Liver (tissue), 9 donors: ENCODE results near the gene OTUD5. TPM values are rescaled to one million over a fixed set of nuclear protein-coding genes. Genes with fewer than 3 reads are reported as not detected.
A peak's percentile ranks its signal among the peaks of the same experiment; 100 is the strongest.

ENCODE experiments used
- DNase-seq: peaks from one replicate; pipeline ENCODE4 v3.0.0-alpha.2; 2017; ENCODE audit warnings: low spot score
- H3K27ac ChIP-seq, 2 donors: one replicate each; pipeline ENCODE4 v1.7.0; 2013; ENCODE audit warnings: inconsistent platforms in 2 of 2, low read length in 2 of 2, control low read depth in 1 of 2, low read depth in 1 of 2, mild to moderate bottlenecking in 1 of 2
- H3K27me3 ChIP-seq, 4 donors: one replicate each; pipeline versions ENCODE4 v1.6.1 to v1.7.0; 2013; ENCODE audit warnings: low read length in 3 of 4, inconsistent platforms in 1 of 4, mild to moderate bottlenecking in 1 of 4, moderate library complexity in 1 of 4; ENCODE audit not compliant: control insufficient read depth in 4 of 4, insufficient read depth in 4 of 4
- H3K36me3 ChIP-seq, 4 donors: one replicate each; pipeline versions ENCODE4 v1.6.1 to v1.7.0; 2013; ENCODE audit warnings: low read length in 3 of 4, mild to moderate bottlenecking in 3 of 4, low read depth in 1 of 4, moderate library complexity in 1 of 4; ENCODE audit not compliant: control insufficient read depth in 4 of 4, insufficient read depth in 3 of 4
- H3K4me1 ChIP-seq, 4 donors: one replicate each; pipeline versions ENCODE4 v1.6.1 to v1.7.0; 2013; ENCODE audit warnings: low read length in 3 of 4, mild to moderate bottlenecking in 3 of 4, moderate library complexity in 1 of 4; ENCODE audit not compliant: control insufficient read depth in 4 of 4, insufficient read depth in 4 of 4
- H3K4me3 ChIP-seq, 3 donors: one replicate each; pipeline versions ENCODE4 v1.6.1 to v1.7.0; 2013; ENCODE audit warnings: low read length in 3 of 3, control low read depth in 1 of 3, low read depth in 1 of 3, mild to moderate bottlenecking in 1 of 3
- H3K9ac ChIP-seq, 2 donors: one replicate each; pipeline ENCODE4 v1.7.0; 2013; ENCODE audit warnings: low read length in 2 of 2, mild to moderate bottlenecking in 2 of 2, moderate library complexity in 2 of 2, control low read depth in 1 of 2, low read depth in 1 of 2
- H3K9me3 ChIP-seq, 4 donors: one replicate each; pipeline versions ENCODE4 v1.6.1 to v1.7.0; 2013; ENCODE audit warnings: low read length in 3 of 4; ENCODE audit not compliant: control insufficient read depth in 4 of 4
- ATF3 ChIP-seq: IDR thresholded peaks from 2 replicates; pipeline ENCODE4 v1.6.1; 2016; ENCODE audit warnings: antibody characterized with exemption
- EGR1 ChIP-seq, 2 donors: IDR thresholded peaks; 2 replicates each; pipeline ENCODE4 v1.6.1; 2016 to 2018; ENCODE audit warnings: antibody characterized with exemption in 2 of 2, low read depth in 2 of 2
- FOXA2 ChIP-seq: IDR thresholded peaks from 2 replicates; pipeline ENCODE4 v1.6.1; 2016; ENCODE audit warnings: antibody characterized with exemption
- HNF4A ChIP-seq, 2 donors: conservative IDR thresholded peaks; 2 replicates each; pipeline ENCODE4 v1.6.1; 2016; ENCODE audit warnings: antibody characterized with exemption in 2 of 2, mild to moderate bottlenecking in 2 of 2
- HNF4G ChIP-seq: IDR thresholded peaks from 2 replicates; pipeline ENCODE4 v1.6.1; 2016; ENCODE audit warnings: antibody characterized with exemption
- JUND ChIP-seq, 2 donors: IDR thresholded peaks; 2 replicates each; pipeline ENCODE4 v1.6.1; 2016; ENCODE audit warnings: antibody characterized with exemption in 2 of 2
- MAX ChIP-seq: IDR thresholded peaks from 2 replicates; pipeline ENCODE4 v1.6.1; 2016; ENCODE audit warnings: antibody characterized with exemption
- NR2F2 ChIP-seq: IDR thresholded peaks from 2 replicates; pipeline ENCODE4 v1.6.1; 2016; ENCODE audit warnings: antibody characterized with exemption
- RAD21 ChIP-seq, 2 donors: IDR thresholded peaks; 2 replicates each; pipeline ENCODE4 v1.6.1; 2016; ENCODE audit warnings: antibody characterized with exemption in 2 of 2, mild to moderate bottlenecking in 2 of 2
- REST ChIP-seq: IDR thresholded peaks from 2 replicates; pipeline ENCODE4 v1.6.1; 2016; ENCODE audit warnings: antibody characterized with exemption, mild to moderate bottlenecking
- RXRA ChIP-seq, 2 donors: IDR thresholded peaks; 2 replicates each; pipeline ENCODE4 v1.6.1; 2017 to 2018; ENCODE audit warnings: antibody characterized with exemption in 2 of 2, mild to moderate bottlenecking in 1 of 2
- SP1 ChIP-seq: IDR thresholded peaks from 2 replicates; pipeline ENCODE4 v1.6.1; 2018; ENCODE audit warnings: antibody characterized with exemption, mild to moderate bottlenecking
- TAF1 ChIP-seq: conservative IDR thresholded peaks from 2 replicates; pipeline ENCODE4 v1.6.1; 2016; ENCODE audit warnings: antibody characterized with exemption, mild to moderate bottlenecking
- YY1 ChIP-seq: IDR thresholded peaks from 2 replicates; pipeline ENCODE4 v1.6.1; 2016; ENCODE audit warnings: antibody characterized with exemption, mild to moderate bottlenecking
- ZBTB33 ChIP-seq: IDR thresholded peaks from 2 replicates; pipeline ENCODE4 v1.6.1; 2016; ENCODE audit warnings: antibody characterized with exemption
- WGBS: extraction: QIAGEN DNeasy Blood & Tissue Kit; methylation state at CpG from one replicate; pipeline ENCODE4 v1.1.7; 2013; 5-methylcytosine and 5-hydroxymethylcytosine counted together
- polyA plus RNA-seq, 2 donors: library from polyadenylated mRNA; stranded (reverse) in 1 of 2; unstranded in 1 of 2; fragments of 200-250 nt in 1 of 2; fragments of >200 nt in 1 of 2; fragmentation: Nextera tagmentation in 1 of 2; extraction: Ambion mirVana in 1 of 2; gene quantifications; one replicate each; pipeline versions ENCODE4 v1.2.1 to v1.2.3, GENCODE V29; 2013 to 2015
- total RNA-seq, 2 donors: library from RNA; depleted of rRNA; stranded (reverse); fragments of >200 nt; gene quantifications; one replicate each; pipeline ENCODE4 v1.2.3, GENCODE V29; 2014
- TF ChIP-seq, protein P1 (sequence below): fragments of 150-350 bp; IDR thresholded peaks from 2 replicates; pipeline ENCODE4 v1.5.1; 2017; ENCODE audit warnings: improper control_type of control experiment, low read depth, low read length; ENCODE audit not compliant: missing input control
- donor health status: healthy.
- donor health status: healthy.
- donor health status: healthy.
- donor health status: healthy.
- donor health status: healthy.

Gene OTUD5
- total and polyA plus RNA-seq, 4 donors, result 9.3 to 29.3 (median 17.9) TPM

DNA sequence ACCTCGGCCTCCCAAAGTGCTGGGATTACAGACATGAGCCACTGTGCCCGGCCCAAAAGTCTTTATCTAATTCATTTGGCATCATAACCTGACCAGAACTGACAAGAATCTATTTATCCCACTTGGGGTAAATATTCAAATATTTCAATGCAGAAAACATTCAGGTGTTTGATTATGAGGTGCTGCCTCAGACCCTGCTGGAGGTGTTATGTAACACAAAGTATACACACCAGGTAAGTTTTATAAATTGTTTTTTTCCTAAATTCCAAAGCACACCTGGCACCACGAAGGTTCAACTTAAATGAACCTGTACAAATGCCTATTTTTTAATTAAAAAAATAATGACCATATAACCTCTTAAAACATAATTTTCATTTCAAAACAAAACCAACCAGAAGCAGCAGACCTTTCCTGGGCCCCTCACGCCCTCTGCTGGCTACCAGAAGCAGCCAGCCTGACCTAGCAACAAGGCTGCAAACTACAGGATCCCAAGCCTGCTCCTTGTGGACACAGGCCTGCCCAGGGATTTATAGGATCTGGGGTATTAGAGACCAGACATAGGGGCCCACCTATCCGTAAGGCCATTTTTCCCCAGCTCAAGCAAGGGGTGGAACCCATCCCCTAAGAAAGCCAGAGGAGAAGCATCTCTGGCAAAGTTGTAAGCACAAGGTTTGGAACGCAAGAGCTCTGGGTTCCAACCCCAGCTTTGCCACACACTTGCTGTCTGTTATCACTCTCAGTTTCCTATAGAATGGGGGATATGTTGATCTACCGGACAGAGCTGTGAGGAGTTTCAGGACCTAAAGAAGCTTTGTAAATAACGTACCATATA, 11.7 kb downstream of the OTUD5 start:
- H3K27me3 ChIP-seq, result no peaks in the 10 kb centered on the region
- H3K4me1 ChIP-seq, result peaks cover 5 to 22% (median 10%) of the 10 kb centered on the region in 4 donors
- H3K9ac ChIP-seq, result no peak overlapping the region
- H3K9me3 ChIP-seq, result no peaks in the 10 kb centered on the region
- H3K36me3 ChIP-seq, result no peaks in the 10 kb centered on the region
- no peak for TF ChIP-seq NR2F2
- TF ChIP-seq ZBTB33, result no peak
- no peak for TF ChIP-seq MAX
- TF ChIP-seq HNF4A (conservative IDR thresholded peaks at IDR 0.05), result no peak
- no peak for TF ChIP-seq FOXA2
- TF ChIP-seq, protein P1, sequence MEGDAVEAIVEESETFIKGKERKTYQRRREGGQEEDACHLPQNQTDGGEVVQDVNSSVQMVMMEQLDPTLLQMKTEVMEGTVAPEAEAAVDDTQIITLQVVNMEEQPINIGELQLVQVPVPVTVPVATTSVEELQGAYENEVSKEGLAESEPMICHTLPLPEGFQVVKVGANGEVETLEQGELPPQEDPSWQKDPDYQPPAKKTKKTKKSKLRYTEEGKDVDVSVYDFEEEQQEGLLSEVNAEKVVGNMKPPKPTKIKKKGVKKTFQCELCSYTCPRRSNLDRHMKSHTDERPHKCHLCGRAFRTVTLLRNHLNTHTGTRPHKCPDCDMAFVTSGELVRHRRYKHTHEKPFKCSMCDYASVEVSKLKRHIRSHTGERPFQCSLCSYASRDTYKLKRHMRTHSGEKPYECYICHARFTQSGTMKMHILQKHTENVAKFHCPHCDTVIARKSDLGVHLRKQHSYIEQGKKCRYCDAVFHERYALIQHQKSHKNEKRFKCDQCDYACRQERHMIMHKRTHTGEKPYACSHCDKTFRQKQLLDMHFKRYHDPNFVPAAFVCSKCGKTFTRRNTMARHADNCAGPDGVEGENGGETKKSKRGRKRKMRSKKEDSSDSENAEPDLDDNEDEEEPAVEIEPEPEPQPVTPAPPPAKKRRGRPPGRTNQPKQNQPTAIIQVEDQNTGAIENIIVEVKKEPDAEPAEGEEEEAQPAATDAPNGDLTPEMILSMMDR, result peak; percentile 70
- no peak for TF ChIP-seq YY1
- peak; percentile 73 to 83 for TF ChIP-seq RAD21 (IDR thresholded peaks at IDR 0.05)
- 56% methylated on average over 8 of the region's 8 CpGs for WGBS
- H3K27ac ChIP-seq, result no peak overlapping the region
- H3K4me3 ChIP-seq, result no peak overlapping the region
- DNase-seq, result peak; percentile 63

- no peak overlapping the region for H3K4me3 ChIP-seq
- H3K36me3 ChIP-seq, result no peaks in the 10 kb centered on the region
- H3K27me3 ChIP-seq, result no peaks in the 10 kb centered on the region
- H3K4me1 ChIP-seq, result peaks cover 6 to 31% (median 12%) of the 10 kb centered on the region in 4 donors
- no peak overlapping the region for H3K27ac ChIP-seq
- 85% methylated on average over 2 of the region's 2 CpGs for WGBS
- no peak for DNase-seq
- H3K9ac ChIP-seq, result no peak overlapping the region
- no peaks in the 10 kb centered on the region for H3K9me3 ChIP-seq
- TF ChIP-seq NR2F2 (no peak), SP1 (no peak), HNF4G (no peak), EGR1 (IDR thresholded peaks at IDR 0.05; ENCODE audit: low read depth in 2 of 2) (no peak), ZBTB33 (no peak), REST (no peak), ATF3 (no peak), TAF1 (no peak), RXRA (IDR thresholded peaks at IDR 0.05) (no peak), RAD21 (IDR thresholded peaks at IDR 0.05) (no peak), JUND (IDR thresholded peaks at IDR 0.05) (no peak), FOXA2 (no peak), HNF4A (conservative IDR thresholded peaks at IDR 0.05) (no peak)
- TF ChIP-seq, protein P1, result no peak
These were observed 14.5 kb downstream of the OTUD5 start for GRCh38 chrX:48942895-48943294.
